ENCODE results near the gene PRPF18. TPM values are rescaled to one million over a fixed set of nuclear protein-coding genes. Genes with fewer than 3 reads are reported as not detected.

Gene PRPF18
- polyA plus RNA-seq, 10 donors = 22.7 to 27.4 (median 24.6) TPM

GRCh38 chr10:13665516-13666262, 78.9 kb downstream of the PRPF18 start:
- no peak for DNase-seq

- DNase-seq = no peak
Measured at GRCh38 chr10:13668126-13668525, 81.4 kb downstream of the PRPF18 start.

GRCh38 chr10:13669182-13669855, 82.6 kb downstream of the PRPF18 start:
- no peak for DNase-seq

GRCh38 chr10:13669901-13670300, 83.1 kb downstream of the PRPF18 start:
- DNase-seq = no peak

GRCh38 chr10:13670311-13670710, 83.5 kb downstream of the PRPF18 start:
- DNase-seq = no peak

GRCh38 chr10:13671904-13672303, 85.1 kb downstream of the PRPF18 start:
- no peak for DNase-seq

GRCh38 chr10:13672548-13672947, 85.8 kb downstream of the PRPF18 start:
- DNase-seq = no peak

- DNase-seq = peak in 2 of 3 donors; percentile 41 to 50
Measured at GRCh38 chr10:13673156-13673555, 86.4 kb downstream of the PRPF18 start.

GRCh38 chr10:13674645-13675588, 88.2 kb downstream of the PRPF18 start:
- DNase-seq = peak in 2 of 3 donors; percentile 57 to 75

- DNase-seq = no peak
Measured at GRCh38 chr10:13678101-13678843, 91.5 kb downstream of the PRPF18 start.

Other genes with a start within 250 kb of the PRPF18 start
- 10 to 100 TPM; 53.0 to 82.3 (median 60.0) TPM for gene SEPHS1, start 238.7 kb upstream of the PRPF18 start, polyA plus RNA-seq (ENCODE audit: insufficient read length in 10 of 10)
- 10 to 100 TPM in 2 of 10 donors, 1 to 10 TPM in 8; 5.6 to 10.6 (median 7.8) TPM for gene BEND7, start 58.0 kb upstream of the PRPF18 start, polyA plus RNA-seq (ENCODE audit: insufficient read length in 10 of 10)